Measurements from ENCODE around the gene MAGOH.
A peak's percentile ranks its signal among the peaks of the same experiment; 100 is the strongest.

Gene MAGOH

GRCh38 chr1:53250325-53250724 lies 12.0 kb upstream of the MAGOH start:
- DNase-seq (ENCODE audit: low read depth) = no peak
- TF ChIP-seq CTCF (conservative IDR thresholded peaks at IDR 0.05; ENCODE audit: low read depth, low read length) = no peak
- no peak overlapping the region for H3K4me3 ChIP-seq (ENCODE audit: low read length)

- DNase-seq (ENCODE audit: low read depth) = no peak
- no peak overlapping the region for H3K4me3 ChIP-seq (ENCODE audit: low read length)
- TF ChIP-seq CTCF (conservative IDR thresholded peaks at IDR 0.05; ENCODE audit: low read depth, low read length) = no peak
These were observed 11.4 kb upstream of the MAGOH start for GRCh38 chr1:53249706-53250105.

GRCh38 chr1:53246261-53247134 lies 8.2 kb upstream of the MAGOH start:
- H3K4me3 ChIP-seq (ENCODE audit: low read length) = no peak overlapping the region
- no peak for DNase-seq (ENCODE audit: low read depth)
- no peak for TF ChIP-seq CTCF (conservative IDR thresholded peaks at IDR 0.05; ENCODE audit: low read depth, low read length)

- no peak for DNase-seq (ENCODE audit: low read depth)
- no peak for TF ChIP-seq CTCF (conservative IDR thresholded peaks at IDR 0.05; ENCODE audit: low read depth, low read length)
These were observed 5.8 kb upstream of the MAGOH start for GRCh38 chr1:53244141-53244540.

GRCh38 chr1:53242381-53242780 lies 4.1 kb upstream of the MAGOH start:
- no peak for DNase-seq (ENCODE audit: low read depth)
- TF ChIP-seq CTCF (conservative IDR thresholded peaks at IDR 0.05; ENCODE audit: low read depth, low read length) = no peak
- H3K4me3 ChIP-seq (ENCODE audit: low read length) = no peak overlapping the region

More at GRCh38 chr1:53244141-53244540, 5.8 kb upstream of the MAGOH start:
- H3K4me3 ChIP-seq (ENCODE audit: low read length) = no peak overlapping the region

GRCh38 chr1:53241828-53242227 lies 3.5 kb upstream of the MAGOH start:
- H3K4me3 ChIP-seq (ENCODE audit: low read length) = no peak overlapping the region
- TF ChIP-seq CTCF (conservative IDR thresholded peaks at IDR 0.05; ENCODE audit: low read depth, low read length) = no peak
- no peak for DNase-seq (ENCODE audit: low read depth)

- peak overlapping the region; percentile 100 for H3K4me3 ChIP-seq (ENCODE audit: low read length)
- no peak for TF ChIP-seq CTCF (conservative IDR thresholded peaks at IDR 0.05; ENCODE audit: low read depth, low read length)
- DNase-seq (ENCODE audit: low read depth) = no peak
These were observed 680 bp downstream of the MAGOH start for GRCh38 chr1:53237638-53238037.

Data from retinal pigment epithelial cell (primary cell).